ENCODE data around the gene C1QTNF3.

C1QTNF3 gene

DNA sequence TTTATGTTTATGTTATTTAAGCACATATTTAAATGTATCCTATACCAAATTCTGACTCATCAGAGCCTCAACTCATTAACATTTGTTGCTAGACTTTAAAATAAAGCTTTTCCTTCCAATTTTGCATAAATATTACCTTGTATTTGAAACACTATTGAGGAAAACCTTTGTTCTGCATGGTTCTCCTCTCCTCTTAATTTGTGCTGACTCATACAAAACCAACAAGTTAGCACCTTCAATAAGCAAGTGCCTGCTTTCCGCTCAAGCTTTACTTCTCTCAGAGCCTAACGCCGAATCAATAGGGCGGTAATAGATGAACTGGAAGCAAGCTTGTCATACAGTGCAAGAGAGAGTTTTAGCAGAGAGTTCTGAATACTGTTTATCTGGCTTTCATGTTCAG lies 43.0 kb downstream of the C1QTNF3 start:
- Histone ChIP-seq H2AFZ (no peak overlapping the region), H3K4me2 (ENCODE audit: low read length) (no peak overlapping the region), H3K4me3 (ENCODE audit: low read depth, low read length) (no peak overlapping the region), H3K4me1 (no peaks in the 10 kb centered on the region), H3K27ac (no peak overlapping the region), H3K36me3 (ENCODE audit: control insufficient read depth, insufficient read depth, low read length) (no peaks in the 10 kb centered on the region), H3K79me2 (no peaks in the 10 kb centered on the region), H3K9me3 (ENCODE audit: control insufficient read depth, low read length) (no peaks in the 10 kb centered on the region), H3K9ac (no peak overlapping the region), H3K27me3 (ENCODE audit: control insufficient read depth, insufficient read depth, low read length) (no peaks in the 10 kb centered on the region)
- TF ChIP-seq, protein P1, sequence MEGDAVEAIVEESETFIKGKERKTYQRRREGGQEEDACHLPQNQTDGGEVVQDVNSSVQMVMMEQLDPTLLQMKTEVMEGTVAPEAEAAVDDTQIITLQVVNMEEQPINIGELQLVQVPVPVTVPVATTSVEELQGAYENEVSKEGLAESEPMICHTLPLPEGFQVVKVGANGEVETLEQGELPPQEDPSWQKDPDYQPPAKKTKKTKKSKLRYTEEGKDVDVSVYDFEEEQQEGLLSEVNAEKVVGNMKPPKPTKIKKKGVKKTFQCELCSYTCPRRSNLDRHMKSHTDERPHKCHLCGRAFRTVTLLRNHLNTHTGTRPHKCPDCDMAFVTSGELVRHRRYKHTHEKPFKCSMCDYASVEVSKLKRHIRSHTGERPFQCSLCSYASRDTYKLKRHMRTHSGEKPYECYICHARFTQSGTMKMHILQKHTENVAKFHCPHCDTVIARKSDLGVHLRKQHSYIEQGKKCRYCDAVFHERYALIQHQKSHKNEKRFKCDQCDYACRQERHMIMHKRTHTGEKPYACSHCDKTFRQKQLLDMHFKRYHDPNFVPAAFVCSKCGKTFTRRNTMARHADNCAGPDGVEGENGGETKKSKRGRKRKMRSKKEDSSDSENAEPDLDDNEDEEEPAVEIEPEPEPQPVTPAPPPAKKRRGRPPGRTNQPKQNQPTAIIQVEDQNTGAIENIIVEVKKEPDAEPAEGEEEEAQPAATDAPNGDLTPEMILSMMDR (IDR thresholded peaks at IDR 0.05) = no peak

DNA sequence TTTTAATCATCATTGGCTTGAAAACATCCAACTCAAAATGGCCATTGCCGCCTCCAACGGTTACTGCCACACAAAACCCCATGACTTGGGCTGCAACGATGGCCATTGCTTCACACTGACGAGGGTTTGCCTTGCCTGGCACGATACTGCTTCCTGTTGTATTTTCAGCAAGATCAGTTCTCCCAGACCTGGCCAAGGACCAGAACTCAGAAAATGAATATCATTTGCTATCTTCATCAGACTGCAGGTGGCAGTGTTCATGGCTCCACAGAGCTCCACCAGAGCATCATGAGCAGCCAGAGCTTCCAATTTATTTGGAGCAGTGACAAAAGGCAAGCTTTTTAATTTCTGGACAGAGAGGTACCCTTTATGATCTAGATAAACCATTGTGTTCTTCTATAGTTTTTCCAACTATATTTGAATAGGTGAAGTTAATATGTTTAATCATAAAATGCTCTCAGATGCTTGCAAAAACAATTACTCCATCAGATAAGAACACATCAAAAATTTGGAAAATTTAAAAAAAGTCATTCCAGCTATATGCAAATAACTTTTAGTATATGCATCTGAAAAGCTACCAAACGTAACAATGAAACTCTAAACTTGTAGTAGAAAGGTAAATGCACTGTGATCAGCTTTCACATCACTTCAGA lies 45.6 kb downstream of the C1QTNF3 start:
- no peak overlapping the region for H3K27ac ChIP-seq
- H3K9ac ChIP-seq = no peak overlapping the region
- H2AFZ ChIP-seq = peak overlapping the region; percentile 33
- no peak overlapping the region for H3K4me3 ChIP-seq (ENCODE audit: low read depth, low read length)
- TF ChIP-seq, protein P1 (IDR thresholded peaks at IDR 0.05) = peak; percentile 63
- H3K9me3 ChIP-seq (ENCODE audit: control insufficient read depth, low read length) = no peaks in the 10 kb centered on the region
- H3K36me3 ChIP-seq (ENCODE audit: control insufficient read depth, insufficient read depth, low read length) = no peaks in the 10 kb centered on the region
- H3K27me3 ChIP-seq (ENCODE audit: control insufficient read depth, insufficient read depth, low read length) = no peaks in the 10 kb centered on the region
- no peak overlapping the region for H3K4me2 ChIP-seq (ENCODE audit: low read length)
- H3K4me1 ChIP-seq = no peaks in the 10 kb centered on the region
- no peaks in the 10 kb centered on the region for H3K79me2 ChIP-seq

DNA sequence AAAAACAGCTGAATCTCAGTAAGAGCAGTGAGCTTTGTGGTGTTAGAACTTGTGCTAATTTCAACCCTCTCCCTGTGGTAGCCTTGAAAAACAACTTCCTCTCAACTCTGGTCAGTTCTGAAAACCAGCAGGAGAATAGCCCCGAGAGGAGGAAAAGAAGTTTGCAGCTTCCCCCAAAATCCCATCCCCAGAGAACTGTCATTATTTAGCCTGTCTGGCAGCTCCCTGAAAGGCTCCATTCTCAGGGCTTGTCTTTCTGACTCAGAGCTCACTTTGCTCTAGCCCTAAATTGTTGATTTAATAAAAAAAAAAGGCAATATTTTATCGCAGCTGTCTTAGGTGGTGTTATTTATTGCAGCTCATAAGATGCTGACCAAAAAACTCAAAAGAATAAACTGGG lies 47.1 kb downstream of the C1QTNF3 start:
- H3K36me3 ChIP-seq (ENCODE audit: control insufficient read depth, insufficient read depth, low read length) = no peaks in the 10 kb centered on the region
- TF ChIP-seq, protein P1 (IDR thresholded peaks at IDR 0.05) = no peak
- no peak overlapping the region for H3K4me2 ChIP-seq (ENCODE audit: low read length)
- H2AFZ ChIP-seq = no peak overlapping the region
- no peak overlapping the region for H3K4me3 ChIP-seq (ENCODE audit: low read depth, low read length)
- H3K27ac ChIP-seq = no peak overlapping the region
- no peaks in the 10 kb centered on the region for H3K79me2 ChIP-seq
- H3K9me3 ChIP-seq (ENCODE audit: control insufficient read depth, low read length) = no peaks in the 10 kb centered on the region
- no peaks in the 10 kb centered on the region for H3K4me1 ChIP-seq
- H3K9ac ChIP-seq = no peak overlapping the region
- no peaks in the 10 kb centered on the region for H3K27me3 ChIP-seq (ENCODE audit: control insufficient read depth, insufficient read depth, low read length)

DNA sequence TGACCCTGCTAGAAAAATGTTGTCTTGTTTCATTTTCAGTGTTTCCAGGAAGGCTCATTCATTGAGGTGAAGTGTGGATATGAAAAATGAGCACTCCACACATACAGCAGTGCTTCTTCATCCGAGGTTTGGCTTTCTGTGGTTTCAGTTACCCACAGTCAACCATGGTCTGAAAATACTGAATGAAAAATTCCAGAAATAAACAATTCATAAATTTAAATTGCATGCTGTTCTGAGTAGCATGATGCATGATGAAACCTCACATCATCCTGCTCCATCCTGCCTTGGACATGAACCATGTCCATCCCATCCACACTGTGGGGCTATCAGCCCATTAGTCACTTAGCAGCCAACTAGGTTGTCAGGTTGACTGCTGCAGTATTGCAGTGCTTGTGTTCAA lies 48.2 kb downstream of the C1QTNF3 start:
- no peak overlapping the region for H3K4me3 ChIP-seq (ENCODE audit: low read depth, low read length)
- H3K36me3 ChIP-seq (ENCODE audit: control insufficient read depth, insufficient read depth, low read length) = no peaks in the 10 kb centered on the region
- no peak overlapping the region for H3K4me2 ChIP-seq (ENCODE audit: low read length)
- H3K4me1 ChIP-seq = no peaks in the 10 kb centered on the region
- H2AFZ ChIP-seq = no peak overlapping the region
- no peak overlapping the region for H3K9ac ChIP-seq
- no peaks in the 10 kb centered on the region for H3K27me3 ChIP-seq (ENCODE audit: control insufficient read depth, insufficient read depth, low read length)
- no peaks in the 10 kb centered on the region for H3K79me2 ChIP-seq
- no peaks in the 10 kb centered on the region for H3K9me3 ChIP-seq (ENCODE audit: control insufficient read depth, low read length)
- TF ChIP-seq, protein P1 (IDR thresholded peaks at IDR 0.05) = no peak
- H3K27ac ChIP-seq = no peak overlapping the region

DNA sequence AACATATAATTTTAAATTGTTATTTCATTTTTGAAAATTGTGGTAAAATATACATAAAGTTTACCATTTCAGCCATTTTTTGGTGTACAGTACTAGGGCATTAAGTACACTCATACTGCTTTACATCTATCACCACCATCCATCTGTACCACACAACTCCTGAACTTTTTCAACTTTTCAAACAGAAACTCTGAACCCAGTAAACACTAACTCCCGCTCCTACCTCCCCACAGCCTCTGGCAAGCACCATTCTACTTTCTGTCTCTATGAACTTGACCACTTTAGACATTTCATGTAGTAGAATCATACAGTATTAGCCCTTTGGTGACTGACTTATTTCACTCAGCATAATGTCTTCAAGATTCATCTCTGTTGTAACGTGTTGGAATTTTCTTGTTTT lies 50.1 kb downstream of the C1QTNF3 start:
- no peak overlapping the region for H3K4me2 ChIP-seq (ENCODE audit: low read length)
- H2AFZ ChIP-seq = no peak overlapping the region
- no peak overlapping the region for H3K9ac ChIP-seq
- H3K27ac ChIP-seq = no peak overlapping the region
- H3K36me3 ChIP-seq (ENCODE audit: control insufficient read depth, insufficient read depth, low read length) = no peaks in the 10 kb centered on the region
- H3K27me3 ChIP-seq (ENCODE audit: control insufficient read depth, insufficient read depth, low read length) = no peaks in the 10 kb centered on the region
- H3K4me3 ChIP-seq (ENCODE audit: low read depth, low read length) = no peak overlapping the region
- TF ChIP-seq, protein P1 (IDR thresholded peaks at IDR 0.05) = no peak
- no peaks in the 10 kb centered on the region for H3K9me3 ChIP-seq (ENCODE audit: control insufficient read depth, low read length)
- H3K79me2 ChIP-seq = no peaks in the 10 kb centered on the region
- H3K4me1 ChIP-seq = no peaks in the 10 kb centered on the region
